ENCODE data around the gene FAM162A. TPM values are rescaled to one million over a fixed set of nuclear protein-coding genes. Genes with fewer than 3 reads are reported as not detected.

The FAM162A gene
- total RNA-seq, 1 donor from 2014 or later: 141 TPM

GRCh38 chr3:122403489-122403888, 19.5 kb downstream of the FAM162A start:
- intact Hi-C loops (cut with micrococcal nuclease): no loop called here
- Histone ChIP-seq H3K27me3 (ENCODE audit: low read depth) (no peaks in the 10 kb centered on the region), H3K4me3 (no peak overlapping the region), H3K36me3 (peaks cover 46% of the 10 kb centered on the region), H3K9me3 (replicated peaks) (no peaks in the 10 kb centered on the region), H3K27ac (replicated peaks) (no peak overlapping the region), H3K4me1 (peaks cover 9% of the 10 kb centered on the region)
- DNase-seq: no peak
- TF ChIP-seq CTCF (IDR thresholded peaks at IDR 0.05; ENCODE audit: borderline replicate concordance): no peak

- no peak for DNase-seq
- Histone ChIP-seq H3K27me3 (ENCODE audit: low read depth) (no peaks in the 10 kb centered on the region), H3K36me3 (peaks cover 61% of the 10 kb centered on the region), H3K9me3 (replicated peaks) (no peaks in the 10 kb centered on the region), H3K4me1 (peaks cover 9% of the 10 kb centered on the region), H3K4me3 (no peak overlapping the region), H3K27ac (replicated peaks) (no peak overlapping the region)
- intact Hi-C loops (cut with micrococcal nuclease): no loop called here
- TF ChIP-seq CTCF (IDR thresholded peaks at IDR 0.05; ENCODE audit: borderline replicate concordance): no peak
Observed at GRCh38 chr3:122405015-122405414, 21.0 kb downstream of the FAM162A start.

- H3K4me3 ChIP-seq: no peak overlapping the region
- intact Hi-C loops (cut with micrococcal nuclease): no loop called here
- peaks cover 73% of the 10 kb centered on the region for H3K36me3 ChIP-seq
- H3K4me1 ChIP-seq: peaks cover 9% of the 10 kb centered on the region
- no peaks in the 10 kb centered on the region for H3K9me3 ChIP-seq (replicated peaks)
- no peak for TF ChIP-seq CTCF (IDR thresholded peaks at IDR 0.05; ENCODE audit: borderline replicate concordance)
- H3K27me3 ChIP-seq (ENCODE audit: low read depth): no peaks in the 10 kb centered on the region
- DNase-seq: no peak
- no peak overlapping the region for H3K27ac ChIP-seq (replicated peaks)
Observed at GRCh38 chr3:122406198-122406597, 22.2 kb downstream of the FAM162A start.

GRCh38 chr3:122407946-122408345, 24.0 kb downstream of the FAM162A start:
- Histone ChIP-seq H3K4me3 (no peak overlapping the region), H3K9me3 (replicated peaks) (no peaks in the 10 kb centered on the region), H3K27me3 (ENCODE audit: low read depth) (no peaks in the 10 kb centered on the region), H3K4me1 (peaks cover 9% of the 10 kb centered on the region), H3K36me3 (peaks cover 87% of the 10 kb centered on the region), H3K27ac (replicated peaks) (no peak overlapping the region)
- no peak for TF ChIP-seq CTCF (IDR thresholded peaks at IDR 0.05; ENCODE audit: borderline replicate concordance)
- DNase-seq: no peak
- intact Hi-C loops (cut with micrococcal nuclease): no loop called here

DNA sequence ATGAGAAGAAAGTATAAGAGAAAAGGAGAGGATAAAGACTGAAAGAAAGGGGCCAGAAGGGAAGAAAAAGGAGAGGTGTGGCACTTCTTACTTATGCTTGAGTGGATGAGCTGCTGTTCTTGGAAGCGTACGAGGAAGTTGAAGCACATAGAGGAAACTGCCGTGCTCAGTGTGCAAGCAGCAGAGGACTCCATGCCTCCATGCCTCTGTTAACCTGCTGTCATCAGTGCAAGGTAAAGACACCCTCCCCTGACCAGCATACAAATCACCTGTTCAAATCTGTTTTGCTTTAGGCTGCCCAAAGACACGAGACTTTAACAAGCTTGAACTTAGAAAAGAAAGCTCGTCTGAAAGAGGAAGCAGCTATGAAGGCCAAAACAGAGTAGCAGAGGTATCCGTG, 25.5 kb downstream of the FAM162A start:
- Histone ChIP-seq H3K4me1 (peaks cover 23% of the 10 kb centered on the region), H3K27me3 (ENCODE audit: low read depth) (no peaks in the 10 kb centered on the region), H3K9me3 (replicated peaks) (no peaks in the 10 kb centered on the region), H3K36me3 (peaks cover 72% of the 10 kb centered on the region), H3K27ac (replicated peaks) (no peak overlapping the region), H3K4me3 (no peak overlapping the region)
- intact Hi-C loops (cut with micrococcal nuclease): no loop called here
- DNase-seq: no peak
- TF ChIP-seq CTCF (IDR thresholded peaks at IDR 0.05; ENCODE audit: borderline replicate concordance): no peak

GRCh38 chr3:122410111-122410510, 26.1 kb downstream of the FAM162A start:
- intact Hi-C loops (cut with micrococcal nuclease): no loop called here
- Histone ChIP-seq H3K27me3 (ENCODE audit: low read depth) (no peaks in the 10 kb centered on the region), H3K4me3 (no peak overlapping the region), H3K9me3 (replicated peaks) (no peaks in the 10 kb centered on the region), H3K27ac (replicated peaks) (no peak overlapping the region), H3K4me1 (peaks cover 30% of the 10 kb centered on the region), H3K36me3 (peaks cover 66% of the 10 kb centered on the region)
- DNase-seq: no peak
- TF ChIP-seq CTCF (IDR thresholded peaks at IDR 0.05; ENCODE audit: borderline replicate concordance): no peak
